GM13977 (cell line): ENCODE data around the gene ENO3.

Experiments used
- DNase-seq: peaks from one replicate; pipeline ENCODE4 v3.0.0; 2012; ENCODE audit warnings: low spot score
- CTCF ChIP-seq: IDR thresholded peaks from 2 replicates; pipeline ENCODE4 v1.5.1; 2012; ENCODE audit warnings: mild to moderate bottlenecking, control low read depth; ENCODE audit not compliant: insufficient read depth; ENCODE audit errors: extremely low read depth, missing control alignments
- in situ Hi-C: fragments of 300-500 bp; cut with MboI; formaldehyde crosslinking; loops from one replicate; pipeline ENCODE4 v1.12.0; 2022; ENCODE audit warnings: low sequenced_read_pairs, low pct_unique_long_range_greater_than_20kb, mixed read lengths, inconsistent platforms; ENCODE audit not compliant: unreplicated experiment

ENO3 gene

GRCh38 chr17:4931963-4932362 lies 19.0 kb upstream of the ENO3 start, which contains the start of gene GP1BA:
GP1BA (plus strand) TSS chr17:4932277; CDS start chr17:4932605, 328 bp downstream.
- in situ Hi-C loops, result no loop called here
- TF ChIP-seq CTCF, result no peak
- DNase-seq, result peak; percentile 51

GRCh38 chr17:4932756-4933155 lies 18.2 kb upstream of the ENO3 start:
- in situ Hi-C loops, result no loop called here

GRCh38 chr17:4933646-4934045 lies 17.3 kb upstream of the ENO3 start:
- no peak for TF ChIP-seq CTCF
- DNase-seq, result no peak
- in situ Hi-C loops, result no loop called here

More at GRCh38 chr17:4932756-4933155, 18.2 kb upstream of the ENO3 start:
- DNase-seq, result no peak
- no peak for TF ChIP-seq CTCF

- DNase-seq, result peak; percentile 68
- TF ChIP-seq CTCF, result peak; percentile 35
- in situ Hi-C loops, result no loop called here
Measured at GRCh38 chr17:4934173-4934979, 16.5 kb upstream of the ENO3 start.

- no peak for TF ChIP-seq CTCF
- DNase-seq, result peak; percentile 8
- in situ Hi-C loops, result no loop called here
Measured at GRCh38 chr17:4935650-4936049, 15.3 kb upstream of the ENO3 start.

GRCh38 chr17:4936436-4936835 lies 14.5 kb upstream of the ENO3 start:
- no peak for DNase-seq
- TF ChIP-seq CTCF, result no peak
- in situ Hi-C loops, result no loop called here
